Inflammatory macrophage treated with lipopolysaccharide for 4 hours (primary cell): ENCODE results near the gene VPS37C.
"Not testable (repeated sequence)": the region's sequence is repeated elsewhere in the genome, so short reads cannot be mapped to it uniquely, and the experiment has no call there.

Experiments
- DNase-seq: peaks from one replicate; pipeline ENCODE4 v3.0.0-alpha.2; 2020

Gene VPS37C

DNA sequence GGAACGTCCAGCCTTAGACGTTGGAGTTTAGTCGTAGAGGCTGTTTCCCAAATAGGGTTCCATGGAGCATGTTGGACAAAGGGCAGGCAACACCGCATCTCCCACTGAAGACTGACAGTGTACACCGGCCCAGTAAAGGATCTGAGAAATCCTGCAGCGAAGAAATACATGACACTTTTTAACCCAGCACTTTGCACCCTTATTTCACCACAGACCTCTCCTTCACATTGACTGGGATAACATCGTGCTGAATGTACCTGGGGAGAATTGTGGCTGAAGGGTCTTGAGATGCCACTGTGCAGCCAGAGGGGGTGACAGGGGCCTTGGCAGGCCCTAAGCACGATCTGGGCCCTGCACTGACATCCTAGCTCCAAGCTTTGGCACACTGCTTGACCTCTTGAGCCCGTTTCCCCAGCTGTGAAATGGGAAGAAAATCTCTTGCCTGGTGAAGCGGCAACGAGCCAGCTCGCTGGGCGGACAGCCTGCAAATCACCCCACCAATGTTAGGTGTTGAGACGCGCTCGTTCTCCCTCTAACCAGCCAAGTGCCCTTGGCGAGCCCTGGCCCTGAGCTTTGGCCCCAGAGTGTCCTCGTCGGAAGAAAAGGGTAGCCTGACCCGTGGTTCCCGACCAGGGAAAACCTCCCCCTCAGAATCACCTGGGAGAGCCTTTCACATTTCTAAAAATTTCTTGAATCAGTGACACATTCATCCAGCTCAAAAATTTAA is 45.6 kb downstream of the VPS37C start:
- no peak for DNase-seq

DNA sequence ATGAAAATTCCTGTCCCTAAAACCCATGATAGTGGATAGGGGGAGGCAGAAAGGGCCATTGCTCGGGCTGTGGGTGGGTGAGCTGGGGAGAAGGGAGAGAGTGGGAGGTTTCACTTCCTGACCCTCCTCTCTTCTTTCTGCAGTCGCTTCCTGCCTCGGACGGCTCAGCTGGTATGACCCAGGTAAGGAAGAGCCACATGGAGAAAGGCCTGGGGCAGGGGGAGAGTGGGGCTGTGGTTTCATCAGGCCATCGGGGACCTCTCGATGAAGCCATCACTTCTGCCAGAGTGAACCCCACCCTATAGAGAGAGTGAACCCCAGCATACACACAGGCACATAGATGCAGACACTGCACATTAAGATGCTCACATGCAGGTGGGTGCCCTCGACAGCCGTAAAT is 46.3 kb downstream of the VPS37C start:
- peak; percentile 18 for DNase-seq

DNA sequence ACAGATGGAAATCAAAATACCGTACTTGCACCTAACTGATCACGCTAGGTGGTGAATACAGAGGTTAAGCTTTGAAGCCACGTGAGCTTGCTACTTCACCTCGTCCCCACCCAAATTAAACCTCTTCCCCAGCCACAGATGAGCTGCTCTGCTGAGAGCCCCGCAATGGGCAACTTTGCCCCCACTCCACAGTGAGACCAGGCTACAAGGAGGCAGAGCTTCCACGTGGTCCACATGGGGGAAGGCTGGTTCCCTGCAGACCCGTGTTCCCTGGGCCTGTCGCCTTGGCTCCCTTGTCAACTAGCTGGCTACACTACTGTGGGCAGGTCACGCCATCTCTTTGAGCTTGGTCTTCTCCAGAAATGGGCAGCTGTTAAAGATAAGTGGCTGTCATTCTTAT is 48.0 kb downstream of the VPS37C start:
- no peak for DNase-seq

DNA sequence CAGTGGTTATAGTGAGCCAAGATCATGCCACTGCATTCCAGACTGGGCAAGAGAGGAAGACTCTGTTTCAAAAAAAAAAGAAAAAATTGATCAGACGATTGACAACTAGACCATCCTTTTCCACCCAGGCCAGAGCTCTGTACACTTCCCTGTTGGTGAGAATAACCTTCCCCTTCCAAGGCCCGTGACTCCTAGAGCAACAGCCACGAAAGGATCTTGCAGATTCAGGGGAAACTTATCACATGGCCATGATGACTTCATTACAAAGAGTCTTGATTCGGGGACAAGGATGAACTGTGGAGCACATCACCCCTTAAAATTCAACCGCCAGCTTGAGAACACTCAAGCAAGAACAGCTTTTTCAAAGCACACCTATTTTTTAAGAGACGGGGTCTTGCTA is 48.7 kb downstream of the VPS37C start:
- DNase-seq, result peak; percentile 56

DNA sequence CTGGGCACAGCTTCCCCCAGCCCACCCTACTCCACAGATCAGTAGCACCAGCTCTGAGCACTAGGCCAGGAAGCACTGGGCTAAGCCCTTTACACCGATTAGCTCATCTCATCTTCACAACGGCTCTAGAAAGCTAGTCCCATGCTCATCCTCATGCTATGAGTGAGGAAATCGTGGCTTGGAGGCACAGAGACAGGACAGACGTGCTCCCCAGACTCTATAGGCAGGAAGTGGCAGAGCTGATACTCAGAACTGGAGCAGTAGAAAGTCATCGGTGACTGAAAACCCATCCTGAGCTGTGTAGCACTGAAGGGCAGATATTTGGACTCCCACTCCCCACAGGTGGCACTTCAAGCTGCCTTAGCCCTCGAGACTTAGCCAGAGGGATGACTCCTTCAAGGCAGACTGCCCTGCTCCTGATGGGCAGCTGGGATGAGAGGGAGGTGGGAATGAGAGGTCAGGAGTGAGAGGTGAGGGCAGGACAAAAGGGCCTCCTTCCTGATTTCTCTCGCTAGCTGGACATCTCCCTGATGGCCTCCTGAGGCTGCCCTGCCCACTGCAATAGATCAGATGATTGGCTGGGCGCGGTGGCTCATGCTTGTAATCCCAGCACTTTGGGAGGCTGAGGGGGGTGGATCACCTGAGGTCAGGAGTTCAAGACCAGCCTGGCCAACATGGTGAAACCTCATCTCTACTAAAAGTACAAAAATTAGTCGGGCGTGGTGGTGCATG is 49.3 kb downstream of the VPS37C start:
- peak; percentile 69 for DNase-seq

DNA sequence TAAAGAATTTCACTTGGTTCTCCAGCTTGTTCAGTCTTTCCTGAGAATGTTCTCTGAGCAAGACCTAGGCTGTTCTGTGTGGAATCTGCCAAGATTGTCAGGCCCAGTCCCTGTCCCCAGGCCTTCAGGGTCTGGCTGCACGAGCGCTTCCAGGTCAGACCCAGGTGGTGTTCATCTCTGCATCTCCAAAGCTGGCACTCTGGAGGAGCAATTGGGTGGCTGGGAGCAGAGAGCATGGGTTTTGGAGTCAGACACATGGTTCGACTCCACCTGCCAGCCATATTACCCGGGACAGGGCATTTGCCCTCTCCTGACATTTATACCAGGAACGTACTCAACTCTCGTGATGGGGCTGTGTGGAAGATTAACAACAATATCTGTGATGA is 50.2 kb downstream of the VPS37C start:
- no peak for DNase-seq

DNA sequence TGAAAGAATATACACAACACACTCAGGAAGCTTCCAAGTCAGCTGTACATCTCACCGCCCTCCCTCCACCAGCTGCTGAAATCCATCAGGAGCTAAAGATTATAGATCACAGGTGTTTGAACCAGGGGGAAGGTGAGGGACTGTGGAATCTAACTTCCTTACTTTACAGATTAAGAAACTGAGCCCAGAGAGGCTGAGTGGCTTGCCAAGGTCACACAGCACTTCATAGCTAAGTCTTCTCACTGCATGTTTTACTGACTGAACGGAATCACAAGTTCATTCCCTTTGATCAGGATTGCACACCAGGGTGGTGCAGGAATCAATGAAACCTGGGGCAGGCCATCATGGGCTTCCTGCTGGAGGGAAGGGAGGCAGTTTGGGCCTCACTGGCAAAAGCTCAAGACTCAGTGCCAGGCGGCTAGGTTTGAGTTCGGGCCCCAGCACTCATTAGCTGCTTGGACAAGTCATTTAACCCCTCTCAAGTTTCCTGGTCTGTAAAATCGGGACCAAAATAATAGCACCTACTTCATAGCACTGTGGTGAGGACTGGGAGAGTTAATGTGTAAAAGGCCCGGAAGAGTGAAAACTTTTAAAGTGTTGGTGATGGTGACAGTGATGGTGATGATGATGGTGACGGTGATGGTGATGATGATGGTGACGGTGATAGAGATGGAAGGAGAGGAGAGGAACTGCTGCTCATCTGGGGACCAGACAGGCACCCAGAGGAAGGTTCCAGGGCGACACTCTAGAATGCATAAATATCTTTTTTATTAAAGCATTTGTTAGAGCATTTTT is 50.8 kb downstream of the VPS37C start:
- no peak for DNase-seq

DNA sequence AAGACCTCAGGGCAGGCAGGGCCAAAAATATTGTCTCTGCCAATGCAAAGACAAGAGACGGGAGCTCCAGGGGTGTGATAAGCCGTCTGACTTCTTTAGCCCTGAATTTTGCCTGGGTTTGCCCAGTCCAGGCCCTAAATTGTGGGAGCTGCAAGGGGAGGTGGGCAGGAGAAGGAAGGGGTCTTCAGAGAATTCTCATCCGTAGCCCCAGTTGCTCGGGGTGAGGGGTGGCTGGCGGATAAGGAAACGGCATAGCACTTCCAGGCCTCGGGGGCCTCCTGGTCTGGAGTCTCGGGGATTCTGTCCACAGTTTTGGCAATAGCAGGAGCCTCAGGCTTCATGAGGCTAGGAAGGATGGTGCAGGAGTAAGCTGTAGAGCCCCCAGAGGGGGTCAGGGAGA is 51.6 kb downstream of the VPS37C start:
- DNase-seq, result no peak

DNA sequence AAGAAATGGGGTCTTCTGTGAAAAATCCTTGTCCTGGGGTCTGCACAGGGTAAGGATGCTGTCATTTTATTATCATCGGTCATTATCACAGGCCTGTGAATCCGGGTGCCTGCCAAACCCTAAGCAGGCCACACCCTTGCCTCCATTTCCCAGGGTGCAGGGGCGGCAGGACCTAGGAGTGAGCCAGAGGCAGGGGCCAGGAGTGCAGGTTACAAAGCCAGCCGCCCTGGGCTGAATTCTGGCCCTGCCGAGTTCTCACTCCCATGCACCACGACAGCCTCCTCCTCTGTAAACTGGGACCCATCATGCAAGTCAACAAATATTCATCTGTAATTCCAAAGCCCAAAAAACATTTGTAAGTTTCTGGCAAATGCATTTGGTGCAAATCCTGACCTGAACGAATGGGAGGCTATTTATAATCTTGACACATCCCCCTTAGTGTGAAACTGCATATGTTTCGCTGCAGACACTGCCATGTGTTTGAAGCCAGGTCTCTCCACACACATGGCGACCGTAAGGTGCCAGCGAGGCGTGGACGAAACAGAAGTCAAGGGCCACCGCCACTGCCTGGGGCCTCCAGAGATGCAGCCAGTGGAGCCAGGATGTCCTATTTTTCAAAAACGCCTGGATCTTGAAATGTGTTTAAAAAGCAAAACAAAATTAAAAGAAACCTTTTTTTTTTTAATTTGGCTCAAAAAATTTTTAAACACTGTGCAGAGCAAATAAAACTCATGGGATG is 52.2 kb downstream of the VPS37C start:
- DNase-seq, result no peak

DNA sequence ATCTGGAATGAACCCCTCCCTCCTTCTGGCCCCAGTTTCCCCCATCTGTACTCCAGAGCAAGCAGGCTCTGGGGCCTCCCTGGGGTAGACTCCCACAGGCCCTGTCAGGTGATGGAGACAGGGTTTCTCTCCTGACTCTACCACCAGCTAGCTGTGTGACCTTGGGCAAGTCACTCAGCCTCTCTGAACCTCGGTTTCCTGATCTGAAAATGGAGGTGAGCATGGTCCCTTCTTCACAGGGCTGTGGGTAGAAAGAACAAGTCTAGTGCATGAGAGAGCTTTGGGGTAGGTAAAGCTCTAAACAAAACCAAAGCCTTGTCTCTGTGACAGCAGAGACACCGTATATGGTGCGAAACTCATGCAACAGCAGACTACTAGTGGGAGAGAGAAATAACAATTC is 53.3 kb downstream of the VPS37C start:
- DNase-seq, result no peak

DNA sequence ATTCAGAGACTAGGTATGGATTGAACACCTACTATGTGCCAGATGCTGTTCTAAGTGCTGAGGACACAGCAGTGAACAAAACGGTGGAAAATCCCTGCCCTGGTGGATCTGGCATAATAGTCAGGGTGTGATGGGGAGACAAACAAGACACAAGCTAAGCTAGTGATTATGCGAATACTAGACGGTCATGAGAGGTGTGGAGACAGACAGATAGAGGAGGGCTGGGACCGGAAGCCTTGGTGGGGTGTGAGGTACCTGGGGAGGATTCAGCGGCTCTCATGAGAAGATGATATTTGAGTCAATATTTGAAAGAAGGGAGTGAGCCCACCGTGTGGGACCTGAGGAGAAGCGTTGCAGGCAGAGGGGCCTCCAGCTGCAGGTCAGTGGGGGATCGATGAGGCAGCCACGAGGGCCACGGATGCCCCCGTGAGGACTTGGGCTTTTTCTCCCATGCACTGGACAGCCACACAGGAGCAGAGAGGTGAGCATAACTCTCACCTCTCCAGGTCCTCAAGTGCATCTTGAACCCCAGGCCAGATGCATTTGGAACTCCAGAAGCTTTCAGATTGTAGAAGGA is 54.2 kb downstream of the VPS37C start:
- no peak for DNase-seq

DNA sequence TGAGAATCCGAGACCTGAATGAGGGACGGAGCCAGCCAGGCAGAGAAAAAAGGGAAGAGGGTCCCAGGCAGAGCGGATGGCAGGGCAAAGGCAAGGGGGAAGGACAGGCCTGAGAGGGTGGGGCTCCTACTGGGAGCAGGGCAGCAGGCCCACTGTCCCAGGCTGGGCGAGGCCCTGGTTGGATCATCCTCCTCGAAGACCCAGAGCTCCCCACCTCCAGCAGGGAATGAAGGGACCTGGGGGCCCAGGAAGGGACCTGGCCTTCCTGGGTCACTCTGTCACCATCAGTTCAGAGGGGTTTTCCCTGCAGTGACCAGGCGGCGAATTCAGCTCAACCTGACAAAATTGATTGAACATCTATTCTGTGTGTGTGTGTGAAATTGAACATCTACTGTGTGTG is 54.9 kb downstream of the VPS37C start:
- no peak for DNase-seq

DNA sequence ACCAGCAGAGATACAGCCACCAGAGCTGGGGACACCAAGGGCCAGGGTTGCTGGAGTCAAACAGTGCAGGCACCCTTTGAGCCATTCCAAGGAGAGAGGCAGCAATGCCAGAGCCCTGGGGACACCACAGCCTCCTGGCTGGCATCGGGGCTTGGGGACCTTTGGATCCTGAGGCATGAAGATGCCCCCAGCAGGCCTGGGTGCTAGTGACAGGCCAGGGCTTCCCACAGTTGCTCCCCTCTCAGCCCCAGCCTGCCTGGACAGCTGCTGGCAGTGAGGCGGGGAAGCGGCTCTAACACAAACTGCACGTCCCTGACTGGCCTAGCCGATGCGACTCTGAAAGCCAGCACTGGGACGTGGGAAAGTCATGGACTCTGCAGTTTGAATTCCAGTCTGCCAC is 56.3 kb downstream of the VPS37C start:
- DNase-seq, result no peak

DNA sequence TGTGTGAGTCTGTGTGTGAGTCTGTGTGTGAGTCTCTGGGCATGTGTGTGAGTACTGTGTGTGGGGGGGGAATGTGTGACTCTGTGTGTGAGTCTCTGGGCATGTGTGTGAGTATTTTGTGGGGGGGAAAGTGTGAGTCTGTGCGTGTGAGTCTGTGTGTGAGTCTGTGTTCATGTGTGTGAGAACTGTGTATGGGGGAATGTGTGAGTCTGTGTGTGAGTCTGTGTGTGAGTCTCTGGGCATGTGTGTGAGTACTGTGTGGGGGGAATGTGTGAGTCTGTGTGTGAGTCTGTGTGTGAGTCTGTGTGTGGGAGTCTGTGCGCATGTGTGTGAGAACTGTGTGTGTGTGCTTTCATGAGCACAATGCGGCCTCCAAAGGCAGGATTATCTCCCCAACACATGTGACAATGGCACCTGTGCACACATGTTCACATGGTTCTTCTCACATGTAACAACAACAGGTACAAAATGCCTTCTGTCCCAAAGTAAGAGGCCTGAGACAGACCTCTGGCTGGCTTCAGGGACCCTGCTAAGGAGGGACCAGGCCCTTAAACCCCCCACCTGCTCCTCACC is 57.3 kb downstream of the VPS37C start:
- DNase-seq, result no peak

DNA sequence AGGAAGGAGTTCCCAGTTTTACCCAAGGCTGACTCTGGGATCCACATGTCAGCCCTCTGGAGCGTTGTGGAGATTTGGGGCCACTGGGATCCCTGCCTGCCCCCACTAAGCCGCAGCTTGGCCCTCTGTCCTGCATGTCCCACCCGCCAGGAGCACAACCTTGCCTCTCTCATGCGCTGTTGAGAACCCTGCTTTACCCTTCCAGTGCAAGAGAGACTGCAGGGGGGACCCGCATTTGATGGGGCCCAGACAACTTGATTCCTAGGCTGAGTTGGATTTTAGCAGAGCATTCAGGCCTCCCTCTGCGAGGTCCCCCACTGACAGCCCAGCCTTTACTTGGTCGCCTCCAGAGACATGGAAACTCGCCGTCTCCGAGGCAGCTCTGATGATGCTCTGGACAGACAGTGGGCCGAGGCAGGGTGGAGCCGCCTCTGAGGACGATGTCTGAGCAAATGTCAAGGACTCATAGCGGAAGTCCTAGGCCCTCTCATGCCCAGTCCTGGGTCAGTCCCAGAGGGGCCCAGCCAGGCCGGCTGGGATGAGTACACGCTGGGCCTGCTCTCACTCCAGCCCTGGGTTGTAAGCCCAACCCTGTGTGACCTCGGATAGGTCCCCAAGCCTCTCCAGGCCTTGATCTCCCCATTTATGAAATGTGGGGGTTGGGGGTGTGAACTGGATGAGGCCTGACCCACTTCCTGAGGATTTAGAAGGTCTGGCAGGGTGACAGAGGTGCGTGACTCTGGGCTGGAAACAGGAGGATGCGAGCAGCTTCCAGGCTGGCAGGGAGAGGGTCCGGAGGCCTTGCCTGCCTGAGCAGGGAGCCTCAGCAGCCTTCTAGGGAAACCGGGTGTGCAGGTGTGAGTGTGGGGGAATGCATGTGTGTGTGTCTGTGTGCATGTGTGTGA is 58.3 kb downstream of the VPS37C start:
- no peak for DNase-seq

DNA sequence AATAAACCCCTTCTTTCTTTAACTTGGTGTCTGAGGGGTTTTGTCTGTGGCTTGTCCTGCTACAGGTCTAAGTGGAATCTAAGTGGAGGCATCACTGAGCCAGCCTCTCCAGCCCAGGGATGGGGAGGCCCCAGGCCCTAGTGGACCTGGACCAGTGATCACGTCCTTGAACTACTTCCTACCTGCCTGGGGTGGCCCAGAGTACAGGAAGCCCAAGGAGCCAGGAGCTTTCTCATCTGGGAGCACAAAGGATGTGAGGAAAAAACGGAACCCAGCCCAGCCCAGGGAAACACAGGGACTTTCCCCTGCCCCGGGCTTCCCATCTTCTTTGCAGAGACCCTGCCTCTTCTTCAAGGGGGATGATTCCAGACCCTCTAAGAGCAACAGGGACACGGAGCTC is 62.4 kb downstream of the VPS37C start:
- no peak for DNase-seq

DNA sequence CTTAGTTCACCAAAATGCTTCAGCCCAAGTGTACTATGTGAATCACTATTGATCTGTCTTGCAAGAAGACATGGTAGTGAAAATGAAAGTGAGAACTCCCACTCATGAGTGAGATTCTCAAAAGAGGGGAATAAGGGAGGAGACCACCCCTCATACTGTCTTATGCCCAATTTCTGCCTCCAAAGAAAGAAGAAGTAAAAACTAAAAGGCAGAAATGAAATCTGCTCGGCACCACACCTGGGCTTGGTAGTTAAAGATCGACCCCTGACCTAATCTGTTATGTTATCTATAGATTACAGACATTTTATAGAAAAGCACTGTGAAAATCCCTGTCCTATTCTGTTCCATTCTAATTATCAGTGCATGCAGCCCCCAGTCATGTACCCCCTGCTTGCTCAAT is 63.0 kb downstream of the VPS37C start:
- DNase-seq, result not testable (repeated sequence)

DNA sequence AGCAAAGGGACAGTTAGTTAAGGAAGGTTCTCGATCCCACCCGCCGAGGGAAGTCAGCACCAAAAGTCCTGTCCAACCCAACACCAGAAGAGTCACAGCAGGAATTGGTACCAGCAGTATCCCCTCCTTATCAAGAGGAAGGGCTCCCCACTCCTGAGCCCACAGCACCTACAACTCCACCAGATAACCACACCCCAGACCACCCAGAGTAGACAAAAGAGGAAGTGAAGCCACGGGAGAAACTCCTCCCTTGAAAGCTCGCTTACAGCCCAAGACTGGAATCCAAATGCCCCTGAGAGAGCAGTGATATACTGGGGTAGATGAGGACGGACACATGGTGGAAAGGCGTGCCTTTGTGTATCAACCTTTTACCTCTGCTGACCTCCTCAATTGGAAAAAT is 66.2 kb downstream of the VPS37C start:
- peak; percentile 44 for DNase-seq

DNA sequence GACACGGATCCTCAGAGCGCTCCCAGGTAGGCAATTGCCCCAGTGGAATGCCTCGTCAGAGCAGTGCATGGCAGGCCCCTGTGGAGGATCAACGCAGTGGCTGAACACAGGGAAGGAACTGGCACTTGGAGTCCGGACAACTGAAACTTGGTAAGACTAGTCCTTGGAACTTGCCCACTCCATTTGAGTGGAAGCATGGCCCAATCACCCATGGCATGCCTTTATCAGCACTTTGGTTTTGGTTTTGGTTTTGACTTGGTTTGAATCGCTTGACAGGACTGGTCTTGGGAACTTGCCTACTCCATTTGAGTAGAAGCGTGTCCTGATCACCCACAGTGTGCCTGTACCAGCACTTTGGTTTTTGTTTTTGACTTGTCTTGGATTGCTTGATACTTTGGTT is 67.1 kb downstream of the VPS37C start:
- peak; percentile 23 for DNase-seq

DNA sequence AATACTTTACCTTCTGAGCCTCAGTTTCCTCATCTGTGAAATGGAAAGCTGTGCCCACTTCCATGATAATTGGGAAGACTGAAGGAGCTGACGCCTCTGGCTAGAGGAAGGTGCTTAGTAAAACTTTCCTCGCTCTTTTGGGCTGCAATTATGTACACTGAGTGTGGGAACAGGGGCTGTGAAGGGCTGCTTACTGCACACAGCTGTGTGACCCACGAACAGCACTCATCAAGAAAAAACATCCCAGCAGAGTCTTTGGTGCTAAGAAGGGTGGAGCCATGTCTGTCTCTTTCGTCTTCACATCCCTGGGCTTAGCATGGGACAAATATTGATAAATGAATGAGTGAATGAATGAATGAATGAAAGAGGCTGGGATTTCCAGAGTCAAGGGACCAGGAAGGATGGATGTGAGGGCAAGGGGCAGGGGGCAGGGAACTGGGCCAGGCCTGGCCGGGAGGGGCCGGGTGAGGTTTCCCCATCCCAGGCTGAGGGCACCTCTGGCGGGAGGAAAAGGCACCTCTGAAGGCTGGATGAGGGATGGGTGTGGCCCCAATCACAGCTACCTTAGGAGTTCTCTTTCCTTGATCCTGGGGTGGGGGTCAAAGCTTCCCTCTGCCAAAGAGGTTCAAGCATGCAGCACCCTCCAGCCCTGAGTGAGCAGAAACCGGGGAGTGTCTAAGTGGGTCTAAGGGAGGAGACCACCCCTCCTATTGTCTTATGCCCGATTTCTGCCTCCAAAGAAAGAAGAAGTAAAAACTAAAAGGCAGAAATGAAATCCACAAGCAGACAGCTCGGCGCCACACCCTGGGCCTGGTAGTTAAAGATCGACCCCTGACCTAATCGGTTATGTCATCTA is 68.1 kb downstream of the VPS37C start:
- DNase-seq, result peak; percentile 46
